HEK293 (cell line): ENCODE data around the gene BCL2.

ENCODE experiments used
- CTCF ChIA-PET: fragments of 350-600 bp; formaldehyde crosslinking; extraction: SDS; loops from one replicate; lab custom pipeline; 2021; ENCODE audit warnings: antibody characterized with exemption; lab: Yijun Ruan, JAX
- POLR2A ChIA-PET: fragments of 300-600 bp; formaldehyde crosslinking; extraction: SDS; loops from one replicate; lab custom pipeline; 2020; ENCODE audit warnings: antibody characterized with exemption, inconsistent platforms; lab: Yijun Ruan, JAX
- H3K27ac ChIP-seq: fragments of 200-500 bp; sonication (Bioruptor generic); 2 replicates; pipeline ENCODE4 v1.5.1; 2014; ENCODE audit warnings: low read depth, low read length, control low read depth, inconsistent platforms; ENCODE audit errors: extremely low read depth
- H3K36me3 ChIP-seq, 2 experiments: fragments of 200-500 bp in 1 of 2; sonication (Bioruptor generic) in 1 of 2; 1 replicate in 1 of 2; 2 replicates in 1 of 2; pipeline ENCODE4 v1.5.1; 2014 to 2017; ENCODE audit warnings: inconsistent platforms in 2 of 2, low read length in 2 of 2; ENCODE audit not compliant: control insufficient read depth in 2 of 2, insufficient read depth in 1 of 2
- H3K4me1 ChIP-seq: fragments of 200-500 bp; sonication (Bioruptor generic); 2 replicates; pipeline ENCODE4 v1.5.1; 2014; ENCODE audit warnings: mild to moderate bottlenecking, low read length, inconsistent platforms; ENCODE audit not compliant: control insufficient read depth, insufficient read depth
- H3K4me3 ChIP-seq: 2 replicates; pipeline ENCODE4 v1.5.1; 2011; ENCODE audit warnings: low read depth, mild to moderate bottlenecking, control low read depth, low read length, moderate library complexity
- H3K9me3 ChIP-seq: fragments of 200-500 bp; sonication (Bioruptor generic); 2 replicates; pipeline ENCODE4 v1.5.1; 2014; ENCODE audit warnings: low read depth, low read length, inconsistent platforms; ENCODE audit not compliant: control insufficient read depth, insufficient read depth
- AEBP2 ChIP-seq: fragments of 450-650 bp; formaldehyde crosslinking; IDR thresholded peaks from 2 replicates; pipeline ENCODE4 v1.5.1; 2016; ENCODE audit warnings: missing biosample characterization, missing genetic modification characterization, borderline replicate concordance
- GLI4 ChIP-seq: fragments of 450-650 bp; formaldehyde crosslinking; IDR thresholded peaks from 2 replicates; pipeline ENCODE4 v1.5.1; 2016; ENCODE audit warnings: missing biosample characterization, missing genetic modification characterization
- PATZ1 ChIP-seq: fragments of 450-650 bp; formaldehyde crosslinking; IDR thresholded peaks from 2 replicates; pipeline ENCODE4 v1.5.1; 2016; ENCODE audit warnings: missing biosample characterization, missing genetic modification characterization
- SCRT1 ChIP-seq: fragments of 450-650 bp; formaldehyde crosslinking; IDR thresholded peaks from 2 replicates; pipeline ENCODE4 v1.5.1; 2016; ENCODE audit warnings: missing biosample characterization, missing genetic modification characterization, borderline replicate concordance
- ZBTB11 ChIP-seq: fragments of 450-650 bp; formaldehyde crosslinking; conservative IDR thresholded peaks from 2 replicates; pipeline ENCODE4 v1.5.1; 2016; ENCODE audit warnings: low read depth, missing biosample characterization, missing genetic modification characterization
- ZFP69B ChIP-seq: fragments of 450-650 bp; formaldehyde crosslinking; IDR thresholded peaks from 2 replicates; pipeline ENCODE4 v1.5.1; 2016; ENCODE audit warnings: missing biosample characterization, missing genetic modification characterization
- ZNF223 ChIP-seq: fragments of 450-650 bp; formaldehyde crosslinking; IDR thresholded peaks from 2 replicates; pipeline ENCODE4 v1.5.1; 2016; ENCODE audit warnings: missing biosample characterization, missing genetic modification characterization
- ZNF366 ChIP-seq: fragments of 450-650 bp; formaldehyde crosslinking; conservative IDR thresholded peaks from 2 replicates; pipeline ENCODE4 v1.5.1; 2016; ENCODE audit warnings: missing biosample characterization, missing genetic modification characterization
- ZNF433 ChIP-seq: fragments of 450-650 bp; formaldehyde crosslinking; IDR thresholded peaks from 2 replicates; pipeline ENCODE4 v1.5.1; 2016; ENCODE audit warnings: missing biosample characterization, missing genetic modification characterization, low read depth
- ZNF488 ChIP-seq: fragments of 450-650 bp; formaldehyde crosslinking; IDR thresholded peaks from 2 replicates; pipeline ENCODE4 v1.5.1; 2016; ENCODE audit warnings: missing biosample characterization, missing genetic modification characterization
- ZNF658 ChIP-seq: fragments of 450-650 bp; formaldehyde crosslinking; IDR thresholded peaks from 2 replicates; pipeline ENCODE4; 2016; ENCODE audit warnings: missing biosample characterization, missing genetic modification characterization
- TF ChIP-seq, protein P1 (sequence below): fragments of 450-650 bp; formaldehyde crosslinking; IDR thresholded peaks from 2 replicates; pipeline ENCODE4 v1.5.1; 2017; ENCODE audit warnings: missing biosample characterization, missing genetic modification characterization

Gene BCL2

DNA sequence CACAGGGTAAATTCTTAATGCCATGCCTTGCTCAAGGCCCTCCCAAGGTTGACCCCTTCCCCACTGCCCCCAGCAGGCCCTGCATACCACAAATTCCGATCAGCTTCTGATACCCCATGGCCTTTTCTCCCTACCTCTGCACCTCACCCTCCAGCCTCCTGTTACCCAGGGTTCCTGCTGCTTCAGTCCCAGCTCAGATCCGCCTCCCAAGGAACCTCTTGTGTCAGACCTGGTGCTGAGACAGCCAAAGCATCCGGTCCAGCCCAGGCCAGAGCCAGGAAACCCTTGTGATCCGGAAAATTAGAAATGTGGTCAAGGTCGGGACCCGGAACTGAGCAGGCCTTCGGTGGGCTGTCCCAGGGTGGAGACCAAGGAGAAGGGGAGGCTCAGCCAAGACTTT is 231.3 kb downstream of the BCL2 start:
- H3K4me1 ChIP-seq: no peaks in the 10 kb centered on the region
- ChIA-PET POLR2A (no interaction called here), CTCF (interaction anchor here (0.5 kb wide), 1 partner anchor 352 kb away, joined by 3 read pairs; no protein-coding TSS in a partner anchor)
- no peak for TF ChIP-seq AEBP2 (tag by site-specific recombination)
- TF ChIP-seq, protein P1, sequence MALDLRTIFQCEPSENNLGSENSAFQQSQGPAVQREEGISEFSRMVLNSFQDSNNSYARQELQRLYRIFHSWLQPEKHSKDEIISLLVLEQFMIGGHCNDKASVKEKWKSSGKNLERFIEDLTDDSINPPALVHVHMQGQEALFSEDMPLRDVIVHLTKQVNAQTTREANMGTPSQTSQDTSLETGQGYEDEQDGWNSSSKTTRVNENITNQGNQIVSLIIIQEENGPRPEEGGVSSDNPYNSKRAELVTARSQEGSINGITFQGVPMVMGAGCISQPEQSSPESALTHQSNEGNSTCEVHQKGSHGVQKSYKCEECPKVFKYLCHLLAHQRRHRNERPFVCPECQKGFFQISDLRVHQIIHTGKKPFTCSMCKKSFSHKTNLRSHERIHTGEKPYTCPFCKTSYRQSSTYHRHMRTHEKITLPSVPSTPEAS (tag by site-specific recombination): no peak
- no peak for TF ChIP-seq ZNF433
- H3K27ac ChIP-seq: no peak overlapping the region
- no peak overlapping the region for H3K4me3 ChIP-seq
- H3K36me3 ChIP-seq: no peaks in the 10 kb centered on the region
- no peaks in the 10 kb centered on the region for H3K9me3 ChIP-seq

DNA sequence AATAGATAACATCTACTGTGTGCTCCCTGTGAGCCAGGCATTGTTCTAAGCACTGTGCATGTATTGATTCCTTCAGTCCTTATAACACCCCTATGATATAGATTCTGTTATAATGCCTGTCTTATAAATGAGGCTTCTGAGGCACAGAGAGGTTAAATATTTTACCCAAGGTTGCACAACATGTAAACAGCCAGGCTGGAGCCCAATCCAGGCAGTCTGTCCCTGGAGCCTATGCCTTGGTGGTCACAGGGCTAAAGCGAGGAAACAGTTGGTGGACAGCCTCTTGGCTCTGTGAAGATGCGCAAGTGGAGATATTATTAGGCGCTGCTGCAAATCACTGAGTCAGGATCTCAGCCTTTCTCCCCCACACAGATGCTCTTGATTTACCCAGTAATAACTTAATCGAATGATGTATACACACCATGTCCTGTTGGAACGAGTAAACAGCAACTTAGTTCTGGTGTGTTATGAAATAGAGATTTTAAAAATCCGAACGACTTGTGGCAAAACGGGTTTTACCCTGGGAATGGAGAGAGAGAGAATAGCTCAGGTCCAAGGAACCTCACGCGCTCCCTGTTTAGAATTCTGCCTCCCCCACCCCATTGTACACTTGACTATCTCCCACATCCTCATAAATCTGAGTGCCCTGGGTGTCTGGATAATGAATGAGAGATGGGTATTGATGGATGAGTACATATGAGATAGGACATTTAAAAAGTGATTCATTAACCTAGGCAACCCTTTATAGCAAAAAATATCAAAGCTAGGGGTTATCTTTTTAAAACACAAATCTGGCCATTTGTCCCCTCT is 231.9 kb downstream of the BCL2 start:
- no peak for TF ChIP-seq GLI4 (tag by site-specific recombination)
- no peak for TF ChIP-seq ZNF223 (tag by site-specific recombination)
- TF ChIP-seq ZNF488 (tag by site-specific recombination): no peak
- no peak for TF ChIP-seq SCRT1
- no peak for TF ChIP-seq ZBTB11 (tag by site-specific recombination)
- no peak for TF ChIP-seq PATZ1 (tag by site-specific recombination)
- no peak for TF ChIP-seq ZNF366
- no peak for TF ChIP-seq ZFP69B (tag by site-specific recombination)
- TF ChIP-seq ZNF658 (tag by site-specific recombination): no peak
- TF ChIP-seq, all 188 proteins: peak for 0

More for the DNA sequence above, 231.9 kb downstream of the BCL2 start:
- Histone ChIP-seq H3K36me3 (no peaks in the 10 kb centered on the region), H3K4me3 (no peak overlapping the region), H3K9me3 (no peaks in the 10 kb centered on the region), H3K27ac (no peak overlapping the region), H3K4me1 (no peaks in the 10 kb centered on the region)
- POLR2A ChIA-PET: no interaction called here
- CTCF ChIA-PET: no interaction called here
